Measurements from ENCODE around the gene SEPTIN1.
A peak's percentile ranks its signal among the peaks of the same experiment; 100 is the strongest.
"Not testable (repeated sequence)": the region's sequence is repeated elsewhere in the genome, so short reads cannot be mapped to it uniquely, and the experiment has no call there.

The SEPTIN1 gene

GRCh38 chr16:30399435-30400186 is 17.2 kb upstream of the SEPTIN1 start:
- no peak for DNase-seq

GRCh38 chr16:30398661-30399434 is 16.5 kb upstream of the SEPTIN1 start:
- no peak for DNase-seq

GRCh38 chr16:30397776-30398660 is 15.7 kb upstream of the SEPTIN1 start:
- DNase-seq = no peak

GRCh38 chr16:30397056-30397455 is 14.7 kb upstream of the SEPTIN1 start:
- DNase-seq = no peak

GRCh38 chr16:30396627-30397026 is 14.3 kb upstream of the SEPTIN1 start:
- DNase-seq = not testable (repeated sequence)

- no peak for DNase-seq
These were observed 13.7 kb upstream of the SEPTIN1 start for GRCh38 chr16:30395992-30396585.

GRCh38 chr16:30395155-30395991 is 13.0 kb upstream of the SEPTIN1 start, which contains the start of gene ZNF48:
Gene ZNF48 (plus strand): TSS chr16:30395420. CDS start chr16:30395795, 375 bp downstream.
- DNase-seq = peak; percentile 92

- DNase-seq = no peak
These were observed 12.3 kb upstream of the SEPTIN1 start for GRCh38 chr16:30394592-30395154.

- DNase-seq = no peak
These were observed 1.2 kb upstream of the SEPTIN1 start for GRCh38 chr16:30383521-30383920.

- no peak for DNase-seq
These were observed 895 bp downstream of the SEPTIN1 start for GRCh38 chr16:30381291-30382041.

- DNase-seq = no peak
These were observed 1.6 kb downstream of the SEPTIN1 start for GRCh38 chr16:30380803-30381208.

- DNase-seq = no peak
These were observed 2.1 kb downstream of the SEPTIN1 start for GRCh38 chr16:30380072-30380802.

GRCh38 chr16:30379158-30379783 is 3.1 kb downstream of the SEPTIN1 start:
- DNase-seq = no peak

GRCh38 chr16:30378236-30379157 is 3.9 kb downstream of the SEPTIN1 start:
- peak; percentile 93 for DNase-seq

- DNase-seq = peak; percentile 81
These were observed 4.5 kb downstream of the SEPTIN1 start for GRCh38 chr16:30377812-30378235.

GRCh38 chr16:30377050-30377811 is 5.1 kb downstream of the SEPTIN1 start:
- DNase-seq = peak; percentile 75

- DNase-seq = no peak
These were observed 5.9 kb downstream of the SEPTIN1 start for GRCh38 chr16:30376461-30376902.

Data from SHP77 treated with DMSO at 0.1 percent for 48 hours (cell line).